ENCODE data around the gene FOXM1.

Gene FOXM1

DNA sequence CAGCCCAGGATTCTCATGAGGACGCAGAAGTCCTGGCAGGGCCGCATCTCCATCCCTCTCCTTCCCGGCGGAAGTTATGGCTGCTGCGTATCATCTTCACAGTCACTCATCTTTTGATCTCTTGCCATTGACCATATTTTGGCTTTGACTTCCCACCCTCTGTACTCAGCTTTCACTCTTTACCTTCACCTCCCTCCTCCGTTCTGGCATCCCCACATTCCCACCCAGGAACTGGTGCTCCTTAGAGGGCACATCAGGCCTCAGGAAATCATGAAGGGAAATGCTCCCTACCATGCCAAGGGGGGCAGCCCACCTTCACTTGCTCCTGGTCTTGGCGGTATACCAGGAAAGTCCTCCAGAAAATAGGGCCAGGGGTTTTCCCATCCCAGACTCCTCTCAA, 21.4 kb downstream of the FOXM1 start:
- H3K4me3 ChIP-seq (ENCODE audit: low read length), result no peak overlapping the region
- no peak for DNase-seq (ENCODE audit: low read depth)
- TF ChIP-seq, protein P1, sequence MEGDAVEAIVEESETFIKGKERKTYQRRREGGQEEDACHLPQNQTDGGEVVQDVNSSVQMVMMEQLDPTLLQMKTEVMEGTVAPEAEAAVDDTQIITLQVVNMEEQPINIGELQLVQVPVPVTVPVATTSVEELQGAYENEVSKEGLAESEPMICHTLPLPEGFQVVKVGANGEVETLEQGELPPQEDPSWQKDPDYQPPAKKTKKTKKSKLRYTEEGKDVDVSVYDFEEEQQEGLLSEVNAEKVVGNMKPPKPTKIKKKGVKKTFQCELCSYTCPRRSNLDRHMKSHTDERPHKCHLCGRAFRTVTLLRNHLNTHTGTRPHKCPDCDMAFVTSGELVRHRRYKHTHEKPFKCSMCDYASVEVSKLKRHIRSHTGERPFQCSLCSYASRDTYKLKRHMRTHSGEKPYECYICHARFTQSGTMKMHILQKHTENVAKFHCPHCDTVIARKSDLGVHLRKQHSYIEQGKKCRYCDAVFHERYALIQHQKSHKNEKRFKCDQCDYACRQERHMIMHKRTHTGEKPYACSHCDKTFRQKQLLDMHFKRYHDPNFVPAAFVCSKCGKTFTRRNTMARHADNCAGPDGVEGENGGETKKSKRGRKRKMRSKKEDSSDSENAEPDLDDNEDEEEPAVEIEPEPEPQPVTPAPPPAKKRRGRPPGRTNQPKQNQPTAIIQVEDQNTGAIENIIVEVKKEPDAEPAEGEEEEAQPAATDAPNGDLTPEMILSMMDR (IDR thresholded peaks at IDR 0.05; ENCODE audit: insufficient read depth, low read depth, low read length, missing control alignments), result no peak

DNA sequence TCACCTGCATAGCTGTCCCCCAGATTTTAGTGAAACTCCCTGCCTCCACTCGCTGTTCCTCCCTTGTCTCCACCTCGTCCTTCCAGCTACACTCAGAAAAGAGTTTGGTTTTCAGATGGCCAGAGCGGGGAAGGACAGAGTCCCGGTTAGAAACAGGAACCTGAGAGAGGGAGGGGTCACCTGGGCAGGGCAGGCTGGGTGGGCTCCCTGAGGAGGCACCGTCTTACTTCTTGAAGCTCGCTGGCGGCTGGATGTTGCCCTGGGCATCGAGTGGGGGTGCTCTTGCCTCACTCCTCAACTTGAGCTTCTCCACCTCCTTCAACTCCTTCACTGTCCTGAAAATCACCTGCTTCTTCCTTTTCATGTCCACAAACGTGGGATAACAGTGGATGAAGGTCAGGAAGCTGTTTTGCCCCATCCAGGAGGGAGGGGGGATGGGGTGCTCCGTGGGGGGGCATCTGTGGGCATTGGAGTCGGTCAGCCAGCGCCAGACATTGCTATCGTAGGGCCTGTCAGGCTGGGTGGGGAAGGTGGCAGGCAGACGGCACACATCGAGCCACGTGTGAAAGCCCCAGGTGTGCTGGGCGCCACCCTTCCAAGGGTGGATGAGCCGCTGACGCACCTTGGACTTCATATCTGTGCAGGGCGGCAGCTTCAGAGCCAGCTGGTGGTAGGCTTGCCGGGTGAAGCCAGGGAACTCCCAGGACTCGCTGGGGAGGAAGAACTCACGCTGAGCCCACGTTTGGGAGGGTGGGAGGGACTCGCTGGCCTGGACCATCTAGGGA, 22.1 kb downstream of the FOXM1 start:
- TF ChIP-seq, protein P1 (IDR thresholded peaks at IDR 0.05; ENCODE audit: insufficient read depth, low read depth, low read length, missing control alignments), result no peak
- DNase-seq (ENCODE audit: low read depth), result no peak
- no peak overlapping the region for H3K4me3 ChIP-seq (ENCODE audit: low read length)

DNA sequence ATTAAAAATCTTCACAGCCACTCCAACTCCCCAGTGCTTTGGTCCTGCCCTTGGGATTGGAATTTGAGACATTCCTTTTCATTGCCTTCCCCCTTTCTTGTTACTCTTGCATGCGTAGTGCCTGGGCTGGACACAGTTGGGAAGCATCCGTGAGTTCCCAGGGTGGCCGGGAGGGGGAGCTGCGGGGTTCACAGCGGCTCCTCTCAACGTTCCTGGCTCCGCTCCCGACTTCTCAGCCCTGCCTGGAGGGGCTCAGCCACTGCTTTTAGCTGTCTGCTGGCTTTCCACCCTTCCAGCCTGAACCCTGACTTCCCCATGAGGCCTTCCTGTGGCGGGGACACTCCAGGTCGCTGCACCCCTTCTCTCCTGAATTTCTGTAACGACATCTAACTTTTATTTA, 23.3 kb downstream of the FOXM1 start:
- H3K4me3 ChIP-seq (ENCODE audit: low read length), result no peak overlapping the region
- TF ChIP-seq, protein P1 (IDR thresholded peaks at IDR 0.05; ENCODE audit: insufficient read depth, low read depth, low read length, missing control alignments), result peak; percentile 85
- peak; percentile 66 for DNase-seq (ENCODE audit: low read depth)

DNA sequence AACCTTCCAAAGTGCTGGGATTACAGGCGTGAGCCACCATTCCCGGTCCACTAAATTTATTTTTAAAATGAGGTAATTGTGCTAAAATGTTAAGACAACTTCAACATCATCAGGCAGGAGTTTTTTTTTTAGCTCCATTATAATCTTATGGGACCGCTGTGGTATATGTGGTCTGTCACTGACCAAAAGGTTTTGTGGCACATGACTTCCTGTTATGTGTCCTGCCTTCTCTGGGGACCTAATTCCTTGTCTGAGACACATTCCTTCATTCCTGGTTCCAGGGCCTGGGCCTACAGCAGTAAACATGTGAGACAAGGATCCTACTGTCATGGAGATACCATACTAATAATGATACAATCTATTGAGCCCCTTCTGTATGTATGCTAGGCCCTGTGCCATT, 25.0 kb downstream of the FOXM1 start:
- TF ChIP-seq, protein P1 (IDR thresholded peaks at IDR 0.05; ENCODE audit: insufficient read depth, low read depth, low read length, missing control alignments), result no peak
- H3K4me3 ChIP-seq (ENCODE audit: low read length), result no peak overlapping the region
- no peak for DNase-seq (ENCODE audit: low read depth)

DNA sequence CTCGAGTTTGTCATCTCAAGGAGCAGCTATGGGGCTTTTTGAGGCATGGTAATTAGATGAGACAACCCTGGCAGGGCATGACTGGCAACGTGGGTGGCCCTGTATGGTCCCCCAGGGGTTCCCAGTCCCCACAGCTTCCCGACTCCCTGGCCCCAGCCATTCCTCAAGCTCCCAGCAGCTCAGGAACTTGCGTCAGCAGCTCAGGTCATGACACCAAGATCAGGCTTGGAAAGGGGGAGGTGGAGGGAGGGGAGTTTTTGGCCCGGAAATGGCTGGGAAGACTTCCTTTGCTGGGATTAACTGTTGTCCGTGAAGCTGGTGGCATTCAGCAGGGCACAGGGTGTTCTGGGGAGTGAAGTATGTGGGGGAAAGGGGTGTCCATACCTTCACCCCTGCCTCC, 31.7 kb downstream of the FOXM1 start:
- no peak for DNase-seq (ENCODE audit: low read depth)
- TF ChIP-seq, protein P1 (IDR thresholded peaks at IDR 0.05; ENCODE audit: insufficient read depth, low read depth, low read length, missing control alignments), result no peak
- H3K4me3 ChIP-seq (ENCODE audit: low read length), result no peak overlapping the region

DNA sequence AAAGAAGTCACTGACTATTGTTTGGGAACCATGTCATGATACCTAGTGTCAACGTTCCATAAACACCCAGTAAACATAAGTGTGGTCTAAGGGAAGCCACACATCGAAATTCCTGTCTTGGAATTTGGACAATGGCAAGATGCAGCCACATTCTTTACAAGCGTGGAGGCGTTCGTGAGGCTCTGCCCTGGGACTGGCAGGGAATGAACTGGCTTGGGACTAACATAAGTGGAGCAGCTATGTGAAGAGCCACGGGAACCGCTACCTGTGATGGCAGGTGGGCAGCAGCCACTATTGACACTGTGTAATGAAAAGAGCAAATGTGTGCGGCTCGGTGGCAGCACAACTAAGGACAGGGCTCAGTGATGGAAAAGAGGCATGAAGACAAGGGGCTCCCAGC, 32.2 kb downstream of the FOXM1 start:
- H3K4me3 ChIP-seq (ENCODE audit: low read length), result no peak overlapping the region
- TF ChIP-seq, protein P1 (IDR thresholded peaks at IDR 0.05; ENCODE audit: insufficient read depth, low read depth, low read length, missing control alignments), result no peak
- no peak for DNase-seq (ENCODE audit: low read depth)

DNA sequence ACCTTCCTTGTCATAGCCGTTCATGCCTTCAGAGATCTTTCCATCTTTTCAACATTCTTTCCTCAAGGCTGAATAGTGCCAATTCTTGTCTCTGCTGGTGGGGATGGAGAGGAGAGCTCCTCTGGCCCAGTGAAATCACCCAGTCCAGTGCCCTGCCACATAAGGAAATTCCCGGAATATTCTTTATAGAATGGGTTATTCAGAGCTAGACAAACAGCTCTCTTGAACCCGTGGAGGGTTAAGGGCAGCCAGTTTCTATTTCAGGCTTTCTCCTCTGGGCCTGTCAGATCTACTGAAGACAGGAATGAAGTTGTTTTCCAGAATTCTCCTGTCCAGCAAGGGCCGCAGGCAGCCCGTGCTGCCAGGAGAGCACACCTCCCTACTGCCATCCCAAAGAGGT, 34.0 kb downstream of the FOXM1 start:
- no peak for DNase-seq (ENCODE audit: low read depth)
- TF ChIP-seq, protein P1 (IDR thresholded peaks at IDR 0.05; ENCODE audit: insufficient read depth, low read depth, low read length, missing control alignments), result no peak
- no peak overlapping the region for H3K4me3 ChIP-seq (ENCODE audit: low read length)

All from epithelial cell of esophagus (primary cell).